ENCODE measurements around the gene UBC. TPM values are rescaled to one million over a fixed set of nuclear protein-coding genes. Genes with fewer than 3 reads are reported as not detected.

Gene UBC
- total RNA-seq, 2 donors from 2014 or later: 637 to 675 TPM

- ATAC-seq: no peak
- no peak overlapping the region for H3K4me3 ChIP-seq
- TF ChIP-seq, protein P1, sequence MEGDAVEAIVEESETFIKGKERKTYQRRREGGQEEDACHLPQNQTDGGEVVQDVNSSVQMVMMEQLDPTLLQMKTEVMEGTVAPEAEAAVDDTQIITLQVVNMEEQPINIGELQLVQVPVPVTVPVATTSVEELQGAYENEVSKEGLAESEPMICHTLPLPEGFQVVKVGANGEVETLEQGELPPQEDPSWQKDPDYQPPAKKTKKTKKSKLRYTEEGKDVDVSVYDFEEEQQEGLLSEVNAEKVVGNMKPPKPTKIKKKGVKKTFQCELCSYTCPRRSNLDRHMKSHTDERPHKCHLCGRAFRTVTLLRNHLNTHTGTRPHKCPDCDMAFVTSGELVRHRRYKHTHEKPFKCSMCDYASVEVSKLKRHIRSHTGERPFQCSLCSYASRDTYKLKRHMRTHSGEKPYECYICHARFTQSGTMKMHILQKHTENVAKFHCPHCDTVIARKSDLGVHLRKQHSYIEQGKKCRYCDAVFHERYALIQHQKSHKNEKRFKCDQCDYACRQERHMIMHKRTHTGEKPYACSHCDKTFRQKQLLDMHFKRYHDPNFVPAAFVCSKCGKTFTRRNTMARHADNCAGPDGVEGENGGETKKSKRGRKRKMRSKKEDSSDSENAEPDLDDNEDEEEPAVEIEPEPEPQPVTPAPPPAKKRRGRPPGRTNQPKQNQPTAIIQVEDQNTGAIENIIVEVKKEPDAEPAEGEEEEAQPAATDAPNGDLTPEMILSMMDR (IDR thresholded peaks at IDR 0.05): no peak
- no peak for TF ChIP-seq POLR2A (IDR thresholded peaks at IDR 0.05)
- DNase-seq: no peak
- no peak overlapping the region for H3K27ac ChIP-seq
- peaks cover 9% of the 10 kb centered on the region for H3K4me1 ChIP-seq
- no peaks in the 10 kb centered on the region for H3K27me3 ChIP-seq
- H3K9me3 ChIP-seq: no peaks in the 10 kb centered on the region
- intact Hi-C loops (cut with DNase I): no loop called here
- no peaks in the 10 kb centered on the region for H3K36me3 ChIP-seq (replicated peaks in 1 of 2; ENCODE audit: insufficient read depth in 1 of 2, low read depth in 2 of 2)
Measured at GRCh38 chr12:124930586-124930985, 16.1 kb upstream of the UBC start.

- Histone ChIP-seq H3K4me1 (peaks cover 9% of the 10 kb centered on the region), H3K9me3 (no peaks in the 10 kb centered on the region), H3K27me3 (no peaks in the 10 kb centered on the region), H3K4me3 (no peak overlapping the region), H3K27ac (no peak overlapping the region), H3K36me3 (replicated peaks in 1 of 2; ENCODE audit: insufficient read depth in 1 of 2, low read depth in 2 of 2) (no peaks in the 10 kb centered on the region)
- ATAC-seq (no peak), DNase-seq (no peak)
- TF ChIP-seq, protein P1 (IDR thresholded peaks at IDR 0.05): no peak
- TF ChIP-seq POLR2A (IDR thresholded peaks at IDR 0.05): no peak
- 82 to 84% methylated on average over 9 of the region's 9 CpGs for WGBS, 2 donors
- intact Hi-C loops (cut with DNase I): no loop called here
Measured at GRCh38 chr12:124929649-124930419, 15.4 kb upstream of the UBC start.

GRCh38 chr12:124928912-124929530, 14.6 kb upstream of the UBC start:
- Histone ChIP-seq H3K4me1 (peaks cover 9% of the 10 kb centered on the region), H3K27me3 (no peaks in the 10 kb centered on the region), H3K36me3 (replicated peaks in 1 of 2; ENCODE audit: insufficient read depth in 1 of 2, low read depth in 2 of 2) (no peaks in the 10 kb centered on the region), H3K4me3 (no peak overlapping the region), H3K27ac (peak overlapping the region in 3 of 4 donors; percentile 83 to 97 (median 91)), H3K9me3 (no peaks in the 10 kb centered on the region)
- intact Hi-C loops (cut with DNase I): no loop called here
- DNase-seq: peak in 1 of 4 donors; percentile 2
- TF ChIP-seq POLR2A (IDR thresholded peaks at IDR 0.05): no peak
- TF ChIP-seq, protein P1 (IDR thresholded peaks at IDR 0.05): no peak
- ATAC-seq: no peak
- 78 to 86% methylated on average over 11 of the region's 11 CpGs for WGBS, 2 donors

GRCh38 chr12:124928095-124928911, 13.9 kb upstream of the UBC start:
- Histone ChIP-seq H3K36me3 (replicated peaks in 1 of 2; ENCODE audit: insufficient read depth in 1 of 2, low read depth in 2 of 2) (no peaks in the 10 kb centered on the region), H3K27me3 (no peaks in the 10 kb centered on the region), H3K9me3 (no peaks in the 10 kb centered on the region), H3K4me3 (no peak overlapping the region), H3K4me1 (peaks cover 9% of the 10 kb centered on the region), H3K27ac (peak overlapping the region; percentile 83 to 97 (median 92))
- intact Hi-C loops (cut with DNase I): no loop called here
- peak; percentile 63 to 90 (median 74) for DNase-seq
- TF ChIP-seq, protein P1 (IDR thresholded peaks at IDR 0.05): no peak
- TF ChIP-seq POLR2A (IDR thresholded peaks at IDR 0.05): no peak
- peak; percentile 51 for ATAC-seq
- 29 to 35% methylated on average over 20 to 33 of the region's 36 CpGs for WGBS, 2 donors

Measured in body of pancreas (tissue), 4 donors.